Measurements from ENCODE around the gene GARIN5B. TPM values are rescaled to one million over a fixed set of nuclear protein-coding genes. Genes with fewer than 3 reads are reported as not detected.

GARIN5B gene
- total RNA-seq, 1 experiment from 2014 or later: not detected

DNA sequence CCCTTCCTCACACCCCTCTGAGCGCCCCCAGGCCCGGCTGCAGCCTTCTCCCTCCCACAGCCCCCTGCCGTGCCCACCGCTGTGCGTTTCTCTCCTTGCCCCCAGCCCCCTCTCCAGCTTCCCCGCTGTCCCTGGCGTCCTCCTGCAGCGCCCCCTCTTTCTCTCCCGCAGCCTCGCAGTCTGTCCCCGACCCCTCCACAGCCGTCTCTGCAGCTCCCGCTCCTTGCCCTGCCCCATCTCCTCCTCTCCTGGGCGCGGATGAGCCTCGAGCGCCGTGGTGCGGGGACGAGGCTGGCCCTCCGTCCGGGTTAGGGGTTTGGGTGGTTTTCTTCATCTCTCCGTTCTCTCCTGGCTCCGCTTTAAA lies 22.3 kb downstream of the GARIN5B start:
- H3K4me3 ChIP-seq (ENCODE audit: low read depth, low read length): peak overlapping the region; percentile 67
- H3K4me1 ChIP-seq: peaks cover 10% of the 10 kb centered on the region; the same call in 1 of the 2 replicates
- no peaks in the 10 kb centered on the region for H3K9me3 ChIP-seq
- peak in 1 of 2 experiments; percentile 48 for DNase-seq
- peaks cover 14% of the 10 kb centered on the region for H3K4me1 Mint-ChIP-seq (ENCODE audit: low read depth, unreplicated experiment)
- TF ChIP-seq CTCF (IDR thresholded peaks at IDR 0.05; ENCODE audit: insufficient read depth in 1 of 2, low read depth in 1 of 2, low read length in 1 of 2, severe bottlenecking in 1 of 2, unreplicated experiment in 1 of 2): peak in 1 of 2 experiments; percentile 36
- BruUV-seq (replicated peaks): no TSS peak
- peak overlapping the region; percentile 91 for H3K4me3 Mint-ChIP-seq (ENCODE audit: unreplicated experiment)
- no peaks in the 10 kb centered on the region for H3K27me3 ChIP-seq (replicated peaks; ENCODE audit: control insufficient read depth, insufficient read depth, low read length)
- CTCF ChIA-PET: interaction anchor here (0.5 kb wide), 1 partner anchor 13 kb away, joined by 3 read pairs; no protein-coding TSS in a partner anchor
- H3K27ac Mint-ChIP-seq (ENCODE audit: unreplicated experiment): peak overlapping the region; percentile 95
- H3K9me3 Mint-ChIP-seq (ENCODE audit: unreplicated experiment): no peaks in the 10 kb centered on the region
- H3K36me3 ChIP-seq (ENCODE audit: control insufficient read depth, insufficient read depth, low read length): peaks cover 3% of the 10 kb centered on the region; the same call in 1 of the 2 replicates
- H3K36me3 Mint-ChIP-seq (ENCODE audit: insufficient read depth, unreplicated experiment): peaks cover 39% of the 10 kb centered on the region
- intact Hi-C loops (cut with micrococcal nuclease; ENCODE audit: unreplicated experiment): no loop called here
- no peaks in the 10 kb centered on the region for H3K27me3 Mint-ChIP-seq (ENCODE audit: insufficient read depth, unreplicated experiment)
- POLR2A ChIA-PET: interaction anchor here (0.6 kb wide), 1 partner anchor 289 kb away, joined by 3 read pairs; no protein-coding TSS in a partner anchor

DNA sequence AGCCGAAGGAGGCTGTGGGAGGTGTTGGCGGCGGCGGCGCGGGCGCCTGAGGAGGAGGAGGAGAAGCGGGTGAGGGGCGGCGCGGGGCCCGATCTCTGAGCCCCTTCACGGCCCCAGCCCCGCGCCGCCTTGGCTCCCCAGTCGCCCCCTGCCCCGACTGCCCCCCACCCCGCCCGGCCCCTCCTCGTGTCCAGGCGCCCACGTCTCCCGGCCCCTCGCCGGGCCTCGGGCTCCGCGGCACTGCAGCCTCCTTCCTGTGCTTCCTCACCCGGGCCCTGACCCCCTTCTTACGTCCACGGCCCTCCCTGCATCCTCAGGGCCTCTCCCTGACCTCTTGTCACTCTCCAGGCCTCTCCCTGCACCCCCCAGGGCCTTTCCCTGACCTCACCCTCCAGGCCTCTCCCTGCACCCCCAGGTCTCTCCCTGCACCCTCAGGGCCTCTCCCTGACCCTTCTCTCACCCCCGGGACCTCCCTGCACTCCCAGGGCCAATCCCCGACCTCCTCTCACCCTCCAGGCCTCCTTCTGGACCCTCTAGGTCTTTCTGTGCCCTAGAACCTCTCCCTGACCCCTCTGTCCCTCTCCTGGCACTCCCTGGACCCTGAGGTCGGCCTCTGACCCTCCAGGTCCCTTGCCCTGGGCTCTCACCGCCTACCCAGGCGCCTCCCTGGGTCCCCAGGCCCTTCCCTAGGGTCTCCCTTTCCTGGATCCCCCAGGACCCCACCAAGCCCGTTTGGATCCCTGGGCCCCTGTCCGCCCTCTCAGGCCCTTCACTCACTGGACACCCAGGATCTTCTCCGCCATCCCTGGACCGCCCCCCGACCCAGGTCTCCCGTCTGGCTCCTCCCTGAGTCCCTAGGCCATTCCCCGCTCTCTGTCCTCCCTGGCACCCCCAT lies 22.9 kb downstream of the GARIN5B start:
- Mint-ChIP-seq H3K4me1 (ENCODE audit: low read depth, unreplicated experiment) (peaks cover 14% of the 10 kb centered on the region), H3K4me3 (ENCODE audit: unreplicated experiment) (peak overlapping the region; percentile 91), H3K27me3 (ENCODE audit: insufficient read depth, unreplicated experiment) (no peaks in the 10 kb centered on the region), H3K36me3 (ENCODE audit: insufficient read depth, unreplicated experiment) (peaks cover 33% of the 10 kb centered on the region), H3K27ac (ENCODE audit: unreplicated experiment) (peak overlapping the region; percentile 95), H3K9me3 (ENCODE audit: unreplicated experiment) (no peaks in the 10 kb centered on the region)
- BruUV-seq (replicated peaks): TSS peak; percentile 40
- Histone ChIP-seq H3K9me3 (no peaks in the 10 kb centered on the region), H3K4me1 (peaks cover 10% of the 10 kb centered on the region; the same call in 1 of the 2 replicates), H3K27me3 (replicated peaks; ENCODE audit: control insufficient read depth, insufficient read depth, low read length) (no peaks in the 10 kb centered on the region), H3K36me3 (ENCODE audit: control insufficient read depth, insufficient read depth, low read length) (peaks cover 3% of the 10 kb centered on the region; the same call in 1 of the 2 replicates), H3K4me3 (ENCODE audit: low read depth, low read length) (peak overlapping the region; percentile 67)
- CTCF ChIA-PET: interaction anchor here (0.5 to 1.8 kb wide), 22 partner anchors 8 to 314 kb away, joined by 3 to 30 read pairs (median 4); partner anchors contain the start of genes HSPBP1, ISOC2, PPP6R1 and SYT5
- POLR2A ChIA-PET: interaction anchor here (0.6 to 1.8 kb wide), 27 partner anchors 9 to 314 kb away, joined by 3 to 29 read pairs (median 6); partner anchors contain the start of genes DNAAF3, FIZ1, HSPBP1 and ISOC2
- peak; percentile 41 to 51 for DNase-seq
- intact Hi-C loops (cut with micrococcal nuclease; ENCODE audit: unreplicated experiment): loop anchor here (1.0 to 2.0 kb wide), 7 partner anchors 14 to 174 kb away; partner anchors contain the start of genes COX6B2, DNAAF3, HSPBP1 and PPP6R1
- TF ChIP-seq CTCF (IDR thresholded peaks at IDR 0.05; ENCODE audit: insufficient read depth in 1 of 2, low read depth in 1 of 2, low read length in 1 of 2, severe bottlenecking in 1 of 2, unreplicated experiment in 1 of 2): no peak

All from Caco-2 (cell line).